Testis (tissue), 3 donors: Measurements from ENCODE around the gene ST3GAL2. TPM values are rescaled to one million over a fixed set of nuclear protein-coding genes. Genes with fewer than 3 reads are reported as not detected.
"Not testable (repeated sequence)": the region's sequence is repeated elsewhere in the genome, so short reads cannot be mapped to it uniquely, and the experiment has no call there.

Source experiments
- DNase-seq: peaks from one replicate; pipeline ENCODE4 v3.0.0-alpha.2; 2019
- H3K27ac ChIP-seq, 2 donors: fragments of 200-600 bp; sonication (generic); one replicate each; pipeline ENCODE4 v1.5.1; 2019
- H3K27me3 ChIP-seq: fragments of 200-600 bp; sonication (generic); one replicate; pipeline ENCODE4 v1.5.1; 2019
- H3K36me3 ChIP-seq: fragments of 200-600 bp; sonication (generic); one replicate; pipeline ENCODE4 v1.5.1; 2017; ENCODE audit warnings: low read depth; ENCODE audit errors: missing control alignments
- H3K4me1 ChIP-seq: fragments of 200-600 bp; sonication (generic); one replicate; pipeline ENCODE4 v1.5.1; 2019
- H3K4me3 ChIP-seq, 2 donors: fragments of 200-600 bp; sonication (generic); one replicate each; pipeline ENCODE4 v1.5.1; 2017 to 2019
- H3K9me3 ChIP-seq: fragments of 200-600 bp; sonication (generic); one replicate; pipeline ENCODE4 v1.5.1; 2017
- POLR2A ChIP-seq: fragments of 450-650 bp; IDR thresholded peaks from one replicate; pipeline ENCODE4 v1.6.1; 2017; ENCODE audit warnings: antibody characterized with exemption, mild to moderate bottlenecking, moderate library complexity
- WGBS, 2 donors: methylation state at CpG; one replicate each; pipeline ENCODE4 v1.1.5; 2018; 5-methylcytosine and 5-hydroxymethylcytosine counted together
- intact Hi-C: fragments of 100-400 bp; cut with DNase I; formaldehyde crosslinking; loops from one replicate; pipeline ENCODE4 v1.15.1; 2023; ENCODE audit warnings: low total_unique reads
- polyA plus RNA-seq: library from polyadenylated mRNA; stranded (reverse); fragments of 350-450 nt; fragmentation: Illumina TruSeq; extraction: RNeasy Lipid Tissue Mini Kit (QIAGEN cat#74804); gene quantifications from one replicate; pipeline ENCODE4 v1.2.3, GENCODE V29; 2014; ENCODE audit warnings: low read depth, low replicate concordance; ENCODE audit not compliant: insufficient read depth
- total RNA-seq, 2 donors: library from RNA; depleted of rRNA; stranded (reverse); fragments of >200 nt; gene quantifications; one replicate each; pipeline ENCODE4 v1.2.3, GENCODE V29; 2016
- TF ChIP-seq, protein P1 (sequence below), 3 experiments: fragments of 450-650 bp in 2 of 3; fragments of 200-600 bp in 1 of 3; sonication (generic) in 1 of 3; IDR thresholded peaks; one replicate each; pipeline ENCODE4 v1.5.1; 2016 to 2019; ENCODE audit warnings: antibody characterized with exemption in 3 of 3, mild to moderate bottlenecking in 2 of 3, moderate library complexity in 1 of 3

ST3GAL2 gene
- total and polyA plus RNA-seq, 3 donors from 2014 or later: 20.2 to 46.2 (median 32.5) TPM

DNA sequence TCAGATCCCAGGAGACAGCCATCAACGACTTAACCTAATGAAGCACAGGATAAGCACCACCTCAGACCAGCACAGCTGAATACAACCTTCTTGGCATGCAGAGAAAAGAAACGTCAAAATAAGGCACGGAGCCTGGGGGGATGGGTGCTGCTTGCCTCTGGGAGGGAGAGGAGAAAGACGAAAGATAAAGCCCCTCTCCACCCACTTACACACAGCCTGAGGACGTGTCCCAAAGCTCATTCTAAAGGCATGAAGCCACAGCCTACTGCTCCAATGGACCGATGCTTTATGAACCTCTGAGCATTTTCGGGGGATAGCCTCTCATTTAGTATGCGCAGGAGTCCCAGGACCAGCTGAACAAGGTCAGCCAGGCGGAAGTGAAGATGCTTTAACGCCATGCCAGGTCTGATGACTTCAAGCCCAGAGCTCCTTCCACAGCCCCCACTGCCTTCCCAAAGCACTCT lies 31.1 kb downstream of the ST3GAL2 start:
- no peak overlapping the region for H3K4me3 ChIP-seq
- WGBS, 2 donors: 41 to 48% methylated on average over 10 of the region's 10 CpGs
- H3K27ac ChIP-seq: no peak overlapping the region
- H3K4me1 ChIP-seq: peaks cover 11% of the 10 kb centered on the region
- no peaks in the 10 kb centered on the region for H3K36me3 ChIP-seq
- no peak for TF ChIP-seq POLR2A
- TF ChIP-seq, protein P1, sequence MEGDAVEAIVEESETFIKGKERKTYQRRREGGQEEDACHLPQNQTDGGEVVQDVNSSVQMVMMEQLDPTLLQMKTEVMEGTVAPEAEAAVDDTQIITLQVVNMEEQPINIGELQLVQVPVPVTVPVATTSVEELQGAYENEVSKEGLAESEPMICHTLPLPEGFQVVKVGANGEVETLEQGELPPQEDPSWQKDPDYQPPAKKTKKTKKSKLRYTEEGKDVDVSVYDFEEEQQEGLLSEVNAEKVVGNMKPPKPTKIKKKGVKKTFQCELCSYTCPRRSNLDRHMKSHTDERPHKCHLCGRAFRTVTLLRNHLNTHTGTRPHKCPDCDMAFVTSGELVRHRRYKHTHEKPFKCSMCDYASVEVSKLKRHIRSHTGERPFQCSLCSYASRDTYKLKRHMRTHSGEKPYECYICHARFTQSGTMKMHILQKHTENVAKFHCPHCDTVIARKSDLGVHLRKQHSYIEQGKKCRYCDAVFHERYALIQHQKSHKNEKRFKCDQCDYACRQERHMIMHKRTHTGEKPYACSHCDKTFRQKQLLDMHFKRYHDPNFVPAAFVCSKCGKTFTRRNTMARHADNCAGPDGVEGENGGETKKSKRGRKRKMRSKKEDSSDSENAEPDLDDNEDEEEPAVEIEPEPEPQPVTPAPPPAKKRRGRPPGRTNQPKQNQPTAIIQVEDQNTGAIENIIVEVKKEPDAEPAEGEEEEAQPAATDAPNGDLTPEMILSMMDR (IDR thresholded peaks at IDR 0.05): no peak
- no peaks in the 10 kb centered on the region for H3K9me3 ChIP-seq
- DNase-seq: no peak
- intact Hi-C loops: no loop called here
- no peaks in the 10 kb centered on the region for H3K27me3 ChIP-seq

DNA sequence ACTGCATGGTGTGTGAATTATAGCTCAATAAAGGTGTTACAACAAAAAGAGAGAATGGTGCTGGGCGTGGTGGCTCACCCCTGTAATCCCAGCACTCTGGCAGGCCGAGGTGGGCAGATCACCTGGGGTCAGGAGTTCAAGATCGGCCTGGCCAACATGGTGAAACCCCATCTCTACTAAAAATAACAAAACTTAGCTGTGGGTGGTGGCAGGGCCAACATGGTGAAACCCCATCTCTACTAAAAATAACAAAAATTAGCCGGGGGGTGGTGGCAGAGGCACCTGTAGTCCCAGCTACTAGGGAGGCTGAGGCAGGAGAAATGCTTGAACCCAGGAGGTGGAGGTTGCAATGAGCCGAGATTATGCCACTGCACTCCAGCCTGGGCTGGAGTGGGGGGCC lies 32.8 kb downstream of the ST3GAL2 start:
- WGBS, 2 donors: 88 to 89% methylated on average over 5 of the region's 5 CpGs
- H3K27ac ChIP-seq, H3K36me3 ChIP-seq, H3K4me3 ChIP-seq, H3K27me3 ChIP-seq, DNase-seq, intact Hi-C loops, H3K9me3 ChIP-seq: not testable (repeated sequence)
- peaks cover 11% of the 10 kb centered on the region for H3K4me1 ChIP-seq

DNA sequence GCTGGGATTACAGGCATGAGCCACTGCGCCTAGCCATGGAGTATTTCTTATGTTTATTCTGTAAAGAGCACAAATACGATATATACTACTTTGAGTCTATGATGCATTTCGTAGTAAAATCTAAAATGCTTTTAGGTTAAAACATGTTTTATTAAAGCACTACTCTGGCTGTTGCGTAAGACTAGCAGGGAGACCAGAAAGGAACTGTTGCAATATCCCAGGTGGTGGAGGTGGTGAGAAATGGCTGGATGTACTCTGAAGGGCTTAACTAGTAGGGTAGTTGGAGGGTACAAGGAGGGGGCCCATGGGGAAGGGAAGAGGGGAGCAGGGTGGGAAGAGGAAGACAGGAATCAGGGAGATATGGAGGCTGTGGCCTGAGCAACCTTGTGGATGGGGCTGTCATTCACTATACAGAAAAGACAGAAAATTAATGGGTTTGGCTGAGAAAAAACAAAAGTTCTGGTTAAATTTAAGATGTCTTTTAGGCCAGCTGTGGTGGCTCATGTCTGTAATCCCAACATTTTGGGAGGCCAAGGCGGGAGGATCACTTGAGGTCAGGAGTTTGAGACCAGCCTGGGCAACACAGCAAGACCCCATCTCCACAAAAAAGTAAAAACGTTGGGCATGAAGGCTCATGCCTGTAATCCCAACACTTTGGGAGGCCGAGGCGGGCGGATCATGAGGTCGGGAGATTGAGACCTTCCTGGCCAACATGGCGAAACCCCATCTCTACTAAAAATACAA lies 35.8 kb downstream of the ST3GAL2 start:
- H3K27me3 ChIP-seq: no peaks in the 10 kb centered on the region
- H3K36me3 ChIP-seq: no peaks in the 10 kb centered on the region
- H3K4me1 ChIP-seq: peaks cover 6% of the 10 kb centered on the region
- H3K9me3 ChIP-seq: no peaks in the 10 kb centered on the region
- H3K4me3 ChIP-seq: no peak overlapping the region
- DNase-seq: no peak
- WGBS, 2 donors: 95 to 96% methylated on average over 11 of the region's 11 CpGs
- no peak overlapping the region for H3K27ac ChIP-seq
- TF ChIP-seq, protein P1 (IDR thresholded peaks at IDR 0.05): no peak
- no peak for TF ChIP-seq POLR2A
- intact Hi-C loops: no loop called here

DNA sequence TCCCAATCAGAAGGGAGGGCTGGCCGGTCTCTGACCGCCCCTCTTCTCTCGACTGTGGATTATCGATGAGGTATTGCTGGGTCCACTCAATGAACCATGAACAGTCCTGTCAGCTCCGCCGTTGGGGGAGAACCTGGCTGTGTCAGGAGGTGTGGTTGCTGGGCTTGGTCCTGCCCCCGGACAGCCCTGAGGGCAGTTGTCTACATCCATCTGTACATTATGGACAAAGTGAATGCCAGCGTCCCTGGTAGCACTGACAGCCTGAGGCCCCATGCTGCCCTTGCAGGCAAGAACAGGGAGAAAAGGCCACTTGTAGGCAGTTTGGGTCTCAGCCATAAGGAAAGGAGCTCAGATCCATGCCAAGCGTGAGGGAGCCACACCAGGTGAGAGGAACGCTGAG lies 38.9 kb downstream of the ST3GAL2 start:
- TF ChIP-seq, protein P1 (IDR thresholded peaks at IDR 0.05): no peak
- TF ChIP-seq POLR2A: no peak
- intact Hi-C loops: no loop called here
- Histone ChIP-seq H3K36me3 (no peaks in the 10 kb centered on the region), H3K4me1 (no peaks in the 10 kb centered on the region), H3K4me3 (no peak overlapping the region), H3K9me3 (no peaks in the 10 kb centered on the region), H3K27ac (no peak overlapping the region), H3K27me3 (no peaks in the 10 kb centered on the region)
- 72 to 84% methylated on average over 9 to 10 of the region's 10 CpGs for WGBS, 2 donors
- DNase-seq: no peak

DNA sequence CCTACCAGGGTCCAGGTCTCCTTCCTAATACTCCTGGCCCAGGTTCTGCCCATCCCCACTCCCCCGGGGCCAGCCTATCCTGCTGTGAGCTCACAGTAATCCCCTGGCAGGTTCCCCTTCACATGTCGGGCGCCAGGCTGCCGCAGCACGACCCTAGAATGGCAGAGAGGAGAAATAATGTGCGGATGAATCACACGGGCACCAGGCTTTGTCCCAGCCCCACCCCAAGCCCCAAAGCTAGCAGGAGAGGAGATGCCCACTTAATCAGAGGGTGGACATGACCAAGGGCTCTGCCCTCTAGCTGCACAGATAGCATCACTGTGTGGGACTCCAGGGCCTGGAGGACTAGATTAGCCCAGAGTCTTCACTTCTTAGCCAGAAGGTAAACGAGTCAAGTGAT lies 39.5 kb downstream of the ST3GAL2 start:
- TF ChIP-seq POLR2A: no peak
- TF ChIP-seq, protein P1 (IDR thresholded peaks at IDR 0.05): no peak
- intact Hi-C loops: no loop called here
- Histone ChIP-seq H3K27me3 (no peaks in the 10 kb centered on the region), H3K4me3 (no peak overlapping the region), H3K27ac (no peak overlapping the region), H3K4me1 (no peaks in the 10 kb centered on the region), H3K9me3 (no peaks in the 10 kb centered on the region), H3K36me3 (no peaks in the 10 kb centered on the region)
- WGBS, 2 donors: 83 to 89% methylated on average over 1 to 8 of the region's 8 CpGs
- no peak for DNase-seq
